CD4-positive, alpha-beta memory T cell (primary cell): Measurements from ENCODE around the gene TNFRSF13B. TPM values are rescaled to one million over a fixed set of nuclear protein-coding genes. Genes with fewer than 3 reads are reported as not detected.

Experiments
- CTCF ChIA-PET: fragments of 350-600 bp; sonication (Branson Sonifier 250); formaldehyde crosslinking; loops from one replicate; lab custom pipeline; 2021; ENCODE audit warnings: inconsistent platforms; ENCODE audit not compliant: partially characterized antibody; lab: Charles Lee
- POLR2A ChIA-PET: fragments of 350-600 bp; sonication (Branson Sonifier 250); formaldehyde crosslinking; loops from one replicate; lab custom pipeline; 2021; ENCODE audit not compliant: partially characterized antibody; lab: Charles Lee
- DNase-seq, 5 donors: peaks; one replicate each; pipeline versions ENCODE4 v3.0.0 to v3.0.0-alpha.2; 2020 to 2022; ENCODE audit warnings: mixed read lengths in 1 of 5
- H3K27ac ChIP-seq: one replicate; pipeline ENCODE4 v1.7.0; 2013; ENCODE audit warnings: low read depth, low read length
- H3K27me3 ChIP-seq: 2 replicates; pipeline ENCODE4 v1.7.0; 2013; ENCODE audit warnings: mild to moderate bottlenecking, low read length, moderate library complexity; ENCODE audit not compliant: insufficient read depth
- H3K36me3 ChIP-seq: 2 replicates; pipeline ENCODE4 v1.7.0; 2013; ENCODE audit warnings: mild to moderate bottlenecking, low read length, moderate library complexity; ENCODE audit not compliant: insufficient read depth
- H3K4me1 ChIP-seq: 2 replicates; pipeline ENCODE4 v1.7.0; 2013; ENCODE audit warnings: mild to moderate bottlenecking, low read length, moderate library complexity; ENCODE audit not compliant: insufficient read depth
- H3K4me3 ChIP-seq, 2 donors: one replicate each; pipeline ENCODE4 v1.7.0; 2013; ENCODE audit warnings: low read length in 2 of 2, mild to moderate bottlenecking in 1 of 2
- H3K9me3 ChIP-seq, 2 donors: one replicate each; pipeline ENCODE4 v1.7.0; 2013; ENCODE audit warnings: low read length in 2 of 2, control low read depth in 1 of 2; ENCODE audit not compliant: control insufficient read depth in 1 of 2
- H3K27ac Mint-ChIP-seq, 7 donors: one replicate each; pipeline ENCODE4 v1.8.0; 2020 to 2021; ENCODE audit warnings: mixed read lengths in 7 of 7, mild to moderate bottlenecking in 6 of 7, inconsistent platforms in 3 of 7, moderate library complexity in 3 of 7
- H3K27me3 Mint-ChIP-seq, 2 donors: one replicate each; pipeline ENCODE4 v1.8.0; 2020 to 2021; ENCODE audit warnings: mixed read lengths in 2 of 2
- H3K36me3 Mint-ChIP-seq, 2 donors: one replicate each; pipeline ENCODE4 v1.8.0; 2020 to 2021; ENCODE audit warnings: mixed read lengths in 2 of 2, inconsistent platforms in 1 of 2, mild to moderate bottlenecking in 1 of 2
- H3K4me1 Mint-ChIP-seq, 4 donors: one replicate each; pipeline ENCODE4 v1.8.0; 2020 to 2021; ENCODE audit warnings: mixed read lengths in 4 of 4, mild to moderate bottlenecking in 1 of 4
- H3K4me3 Mint-ChIP-seq, 8 donors: one replicate each; pipeline ENCODE4 v1.8.0; 2020 to 2021; ENCODE audit warnings: mixed read lengths in 8 of 8, mild to moderate bottlenecking in 7 of 8, moderate library complexity in 6 of 8, inconsistent platforms in 3 of 8
- H3K9me3 Mint-ChIP-seq, 8 donors: one replicate each; pipeline ENCODE4 v1.8.0; 2020 to 2021; ENCODE audit warnings: mixed read lengths in 8 of 8, mild to moderate bottlenecking in 5 of 8, inconsistent platforms in 3 of 8, moderate library complexity in 1 of 8
- intact Hi-C: fragments of 100-400 bp; cut with micrococcal nuclease; formaldehyde crosslinking; loops from one replicate; pipeline ENCODE4 v1.15.1; 2023
- polyA plus RNA-seq, 2 donors: library from polyadenylated mRNA; unstranded; fragments of 300-500 nt; fragmentation: Illumina TruSeq; gene quantifications; one replicate each; pipeline ENCODE4 v1.2.3, GENCODE V29; 2021
- total RNA-seq, 2 experiments: library from RNA; stranded (reverse); gene quantifications; one replicate each; pipeline ENCODE4 v1.2.3, GENCODE V29; 2021

The TNFRSF13B gene
- total and polyA plus RNA-seq, 4 experiments from 2014 or later, result 0.78 TPM; not detected in 3

DNA sequence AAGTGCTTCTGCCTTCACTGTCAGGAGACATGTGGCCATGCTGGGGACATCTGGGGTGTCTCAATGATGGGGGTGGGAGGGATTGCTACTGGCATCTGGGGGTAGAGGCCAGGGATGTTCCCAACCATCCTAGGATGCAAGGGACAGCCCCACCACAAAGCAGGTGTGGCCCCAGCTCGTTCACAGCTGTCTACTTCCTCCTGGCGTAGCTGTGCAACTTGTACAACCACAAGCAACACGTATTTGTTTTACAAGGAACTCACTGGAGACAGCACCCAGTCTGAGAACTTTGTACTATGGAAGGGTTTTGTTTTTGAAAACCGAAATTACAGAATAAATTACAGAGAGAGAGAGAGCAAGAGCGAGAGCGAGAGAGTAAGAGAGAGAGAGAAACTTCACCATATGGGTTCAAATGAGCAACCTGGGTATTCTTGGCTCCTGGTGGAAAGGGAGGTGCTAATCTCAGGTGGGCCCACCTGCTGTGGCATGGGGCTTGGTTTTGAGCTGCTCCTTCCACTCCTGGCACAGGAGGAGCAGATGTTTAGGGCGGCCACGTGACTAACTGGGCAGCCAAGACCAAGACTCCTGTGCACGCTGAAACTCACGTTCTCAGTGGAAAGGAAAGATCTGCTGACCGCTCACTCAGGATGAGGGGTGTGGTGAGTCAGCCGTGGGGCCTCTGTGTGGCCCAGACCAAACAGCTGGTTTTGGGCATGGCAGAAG lies 17.5 kb upstream of the TNFRSF13B start:
- Mint-ChIP-seq H3K4me3 (peak overlapping the region; percentile 56 to 85 (median 82)), H3K4me1 (peaks cover 29 to 43% (median 33%) of the 10 kb centered on the region in 4 donors), H3K9me3 (peaks cover 0 to 4% (median 0%) of the 10 kb centered on the region in 8 donors), H3K36me3 (no peaks in the 10 kb centered on the region), H3K27ac (peak overlapping the region; percentile 65 to 97 (median 93)), H3K27me3 (no peaks in the 10 kb centered on the region)
- intact Hi-C loops, result no loop called here
- peaks cover 48% of the 10 kb centered on the region for H3K4me1 ChIP-seq
- H3K36me3 ChIP-seq, result no peaks in the 10 kb centered on the region
- peak overlapping the region in 1 of 2 donors; percentile 11 for H3K4me3 ChIP-seq
- no peaks in the 10 kb centered on the region for H3K27me3 ChIP-seq
- H3K9me3 ChIP-seq, result no peaks in the 10 kb centered on the region
- DNase-seq, result peak in 4 of 5 donors; percentile 36 to 48 (median 36)
- CTCF ChIA-PET, result interaction anchor here (1.0 to 4.3 kb wide), 7 partner anchors 9 to 453 kb away, joined by 3 to 27 read pairs (median 4); no protein-coding TSS in a partner anchor
- peak overlapping the region; percentile 36 for H3K27ac ChIP-seq
- POLR2A ChIA-PET, result interaction anchor here (0.6 to 1.4 kb wide), 3 partner anchors 136 to 324 kb away, joined by 3 to 4 read pairs (median 4); partner anchors contain the start of gene PLD6

GRCh38 chr17:16988749-16989229 lies 16.9 kb upstream of the TNFRSF13B start:
- intact Hi-C loops, result no loop called here
- no peaks in the 10 kb centered on the region for H3K27me3 ChIP-seq
- Mint-ChIP-seq H3K27ac (peak overlapping the region; percentile 65 to 97 (median 93)), H3K4me3 (peak overlapping the region; percentile 56 to 85 (median 82)), H3K27me3 (no peaks in the 10 kb centered on the region), H3K4me1 (peaks cover 29 to 43% (median 33%) of the 10 kb centered on the region in 4 donors), H3K9me3 (peaks cover 0 to 2% (median 0%) of the 10 kb centered on the region in 8 donors), H3K36me3 (no peaks in the 10 kb centered on the region)
- peak overlapping the region; percentile 36 for H3K27ac ChIP-seq
- H3K4me1 ChIP-seq, result peaks cover 48% of the 10 kb centered on the region
- DNase-seq, result no peak
- H3K4me3 ChIP-seq, result peak overlapping the region; percentile 11 to 20
- no peaks in the 10 kb centered on the region for H3K9me3 ChIP-seq
- ChIA-PET CTCF (interaction anchor here (0.6 to 4.3 kb wide), 5 partner anchors 11 to 452 kb away, joined by 3 to 27 read pairs (median 4); no protein-coding TSS in a partner anchor), POLR2A (interaction anchor here (0.6 to 1.4 kb wide), 5 partner anchors 12 to 452 kb away, joined by 3 to 4 read pairs (median 4); partner anchors contain the start of gene PLD6)
- no peaks in the 10 kb centered on the region for H3K36me3 ChIP-seq

DNA sequence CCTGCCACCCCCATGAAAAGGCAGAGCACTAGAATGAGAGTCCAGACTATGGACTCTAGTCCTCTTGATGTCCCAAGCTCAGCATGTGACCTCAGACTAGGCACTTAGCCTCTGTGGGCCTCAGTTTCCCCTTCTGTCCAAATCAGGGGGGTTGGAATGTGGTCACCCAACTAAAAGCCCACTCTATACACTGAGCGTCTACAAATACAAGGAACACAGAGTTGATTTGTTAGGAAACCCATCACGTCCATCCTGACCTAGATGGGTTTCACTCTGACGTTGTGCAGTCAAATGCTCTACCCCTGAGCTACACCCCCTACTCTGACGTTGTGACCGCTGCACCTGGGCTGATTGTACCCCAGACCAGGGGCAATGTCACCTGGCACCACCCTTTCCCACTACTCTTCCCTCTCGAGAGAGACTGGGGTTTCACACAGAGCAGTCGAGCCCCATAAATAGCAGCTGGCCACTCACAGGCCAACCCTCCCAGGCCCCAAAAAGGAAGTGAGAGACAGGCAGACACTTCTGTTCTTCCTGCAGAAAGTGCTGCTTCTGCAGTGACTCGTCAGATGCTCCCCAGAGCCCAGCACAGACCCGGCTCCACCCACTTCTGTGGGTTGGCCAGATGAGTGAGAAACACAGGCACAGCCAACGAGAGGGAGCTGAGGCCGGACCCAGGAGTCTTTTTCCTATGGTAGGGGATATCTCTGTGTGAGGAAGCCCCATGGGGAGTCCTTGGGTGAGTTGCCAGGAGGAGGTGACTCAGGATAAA lies 16.1 kb upstream of the TNFRSF13B start:
- H3K27me3 Mint-ChIP-seq, result no peaks in the 10 kb centered on the region
- DNase-seq, result peak in 4 of 5 donors; percentile 33 to 42 (median 36)
- H3K4me1 Mint-ChIP-seq, result peaks cover 29 to 43% (median 33%) of the 10 kb centered on the region in 4 donors
- H3K4me3 ChIP-seq, result peak overlapping the region; percentile 11 to 20
- H3K27me3 ChIP-seq, result no peaks in the 10 kb centered on the region
- H3K27ac Mint-ChIP-seq, result peak overlapping the region; percentile 65 to 97 (median 90)
- H3K27ac ChIP-seq, result peak overlapping the region; percentile 36
- no peaks in the 10 kb centered on the region for H3K36me3 ChIP-seq
- H3K9me3 ChIP-seq, result no peaks in the 10 kb centered on the region
- H3K4me1 ChIP-seq, result peaks cover 48% of the 10 kb centered on the region
- POLR2A ChIA-PET, result interaction anchor here (1.2 to 1.4 kb wide), 3 partner anchors 12 to 451 kb away, joined by 3 to 4 read pairs (median 4); partner anchors contain the start of gene PLD6
- H3K4me3 Mint-ChIP-seq, result peak overlapping the region; percentile 56 to 85 (median 82)
- peaks cover 0 to 2% (median 0%) of the 10 kb centered on the region in 8 donors for H3K9me3 Mint-ChIP-seq
- intact Hi-C loops, result no loop called here
- H3K36me3 Mint-ChIP-seq, result no peaks in the 10 kb centered on the region
- CTCF ChIA-PET, result interaction anchor here (0.6 to 4.3 kb wide), 5 partner anchors 12 to 451 kb away, joined by 3 to 27 read pairs (median 4); no protein-coding TSS in a partner anchor

DNA sequence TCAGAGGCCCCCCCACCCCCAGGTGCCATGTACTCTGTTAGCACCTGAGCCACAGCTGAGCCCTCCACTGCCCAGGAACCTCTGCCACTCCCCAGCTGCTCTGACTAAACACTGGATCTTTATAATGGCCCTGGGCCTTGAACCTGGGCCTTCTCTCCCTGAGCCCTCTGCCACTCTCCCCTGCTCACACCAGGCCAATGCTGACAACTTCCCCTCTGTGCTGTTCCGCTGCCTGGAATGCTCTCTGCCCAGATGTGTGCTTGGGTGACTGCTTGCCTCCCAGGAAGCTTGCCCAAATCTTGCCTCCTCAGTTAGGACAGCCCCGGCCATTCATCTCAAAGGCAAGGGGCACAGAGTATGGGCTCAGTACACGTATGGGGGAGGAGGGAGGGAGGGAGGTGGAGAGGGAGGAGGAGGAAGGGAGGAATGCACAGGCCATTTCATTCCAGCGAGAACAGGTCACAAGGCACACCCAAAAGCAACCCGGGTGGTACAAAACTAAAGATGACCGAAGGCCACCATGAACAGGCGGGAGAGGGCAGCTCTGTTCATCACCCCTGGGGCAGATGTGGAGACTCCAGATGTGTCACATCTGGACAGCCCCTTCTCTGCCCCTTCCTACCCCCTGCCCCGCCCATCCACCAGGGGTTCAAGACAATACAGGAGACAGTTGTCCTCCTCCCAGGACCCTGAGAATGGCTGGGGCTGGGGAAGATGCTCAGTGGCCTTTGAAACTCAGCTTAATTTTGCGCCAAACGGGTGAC lies 15.3 kb upstream of the TNFRSF13B start:
- ChIA-PET CTCF (no interaction called here), POLR2A (interaction anchor here (0.6 to 1.4 kb wide), 3 partner anchors 11 to 451 kb away, joined by 3 to 4 read pairs (median 4); no protein-coding TSS in a partner anchor)
- Histone ChIP-seq H3K27me3 (no peaks in the 10 kb centered on the region), H3K4me1 (peaks cover 48% of the 10 kb centered on the region), H3K4me3 (no peak overlapping the region), H3K36me3 (no peaks in the 10 kb centered on the region), H3K27ac (peak overlapping the region; percentile 36), H3K9me3 (no peaks in the 10 kb centered on the region)
- no peaks in the 10 kb centered on the region for H3K36me3 Mint-ChIP-seq
- no peak overlapping the region for H3K4me3 Mint-ChIP-seq
- peak overlapping the region in 5 of 7 donors; percentile 55 to 97 (median 95) for H3K27ac Mint-ChIP-seq
- peaks cover 0 to 2% (median 0%) of the 10 kb centered on the region in 8 donors for H3K9me3 Mint-ChIP-seq
- intact Hi-C loops, result no loop called here
- no peaks in the 10 kb centered on the region for H3K27me3 Mint-ChIP-seq
- no peak for DNase-seq
- peaks cover 29 to 43% (median 33%) of the 10 kb centered on the region in 4 donors for H3K4me1 Mint-ChIP-seq

DNA sequence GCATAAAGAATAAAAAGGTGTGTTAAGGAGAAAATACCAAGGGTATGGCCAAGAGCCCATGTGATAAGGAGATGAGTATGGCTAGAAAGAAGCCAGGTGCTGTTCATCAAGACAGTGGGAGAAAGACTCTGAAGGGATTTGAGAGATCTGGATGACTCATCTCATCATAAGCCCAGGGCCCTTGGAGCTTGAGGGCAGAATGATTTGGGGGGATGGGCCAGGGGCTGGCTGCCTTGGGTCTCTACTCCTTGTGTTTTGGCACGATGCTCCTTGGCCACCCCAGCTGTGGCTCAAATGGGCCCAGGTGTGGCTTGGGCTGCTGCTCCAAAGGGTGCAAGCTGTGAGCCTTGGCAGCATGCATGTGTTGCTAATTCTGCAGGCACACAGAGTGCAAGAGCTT lies 14.5 kb upstream of the TNFRSF13B start:
- no peak overlapping the region for H3K4me3 Mint-ChIP-seq
- peaks cover 29 to 36% (median 33%) of the 10 kb centered on the region in 4 donors for H3K4me1 Mint-ChIP-seq
- H3K4me3 ChIP-seq, result no peak overlapping the region
- H3K36me3 ChIP-seq, result no peaks in the 10 kb centered on the region
- no peaks in the 10 kb centered on the region for H3K36me3 Mint-ChIP-seq
- DNase-seq, result no peak
- no peaks in the 10 kb centered on the region for H3K27me3 Mint-ChIP-seq
- no peaks in the 10 kb centered on the region for H3K9me3 ChIP-seq
- H3K4me1 ChIP-seq, result peaks cover 45% of the 10 kb centered on the region
- ChIA-PET POLR2A (interaction anchor here (0.6 kb wide), 1 partner anchor 59 kb away, joined by 3 read pairs; no protein-coding TSS in a partner anchor), CTCF (no interaction called here)
- no peak overlapping the region for H3K27ac ChIP-seq
- peak overlapping the region in 2 of 7 donors; percentile 5 to 34 for H3K27ac Mint-ChIP-seq
- intact Hi-C loops, result no loop called here
- peaks cover 0 to 2% (median 0%) of the 10 kb centered on the region in 8 donors for H3K9me3 Mint-ChIP-seq
- H3K27me3 ChIP-seq, result no peaks in the 10 kb centered on the region

DNA sequence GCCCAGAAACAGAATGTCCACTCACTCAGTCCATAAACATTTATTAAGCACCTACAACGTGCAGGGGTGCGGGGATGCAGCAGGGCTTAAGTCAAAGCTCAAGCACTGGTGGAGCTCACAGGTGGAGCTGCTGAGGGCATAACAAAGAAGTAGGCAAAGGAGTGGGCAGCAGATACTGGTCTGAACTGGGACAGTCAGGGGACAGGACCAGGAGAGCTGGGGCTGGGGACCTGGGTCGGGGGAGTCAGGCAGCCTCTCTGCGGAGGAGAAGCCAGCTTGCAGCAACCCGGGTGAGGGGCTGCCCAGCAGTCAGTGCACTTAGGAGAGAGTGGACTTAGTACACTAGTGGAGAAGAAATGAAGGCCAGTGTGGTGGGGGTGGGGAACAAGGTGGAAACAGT lies 10.0 kb upstream of the TNFRSF13B start:
- Mint-ChIP-seq H3K27me3 (no peaks in the 10 kb centered on the region), H3K9me3 (no peaks in the 10 kb centered on the region), H3K4me1 (peaks cover 0 to 2% (median 0%) of the 10 kb centered on the region in 4 donors), H3K27ac (peak overlapping the region in 1 of 7 donors; percentile 43), H3K4me3 (no peak overlapping the region), H3K36me3 (no peaks in the 10 kb centered on the region)
- Histone ChIP-seq H3K9me3 (no peaks in the 10 kb centered on the region), H3K27ac (no peak overlapping the region), H3K36me3 (no peaks in the 10 kb centered on the region), H3K4me3 (no peak overlapping the region), H3K4me1 (no peaks in the 10 kb centered on the region), H3K27me3 (no peaks in the 10 kb centered on the region)
- ChIA-PET POLR2A (no interaction called here), CTCF (interaction anchor here (0.9 to 1.2 kb wide), 2 partner anchors 11 to 461 kb away, joined by 3 to 4 read pairs; no protein-coding TSS in a partner anchor)
- intact Hi-C loops, result no loop called here
- no peak for DNase-seq
